Gastrocnemius medialis (tissue), 4 donors: ENCODE measurements around the gene PCCB. TPM values are rescaled to one million over a fixed set of nuclear protein-coding genes. Genes with fewer than 3 reads are reported as not detected.

Experiments used
- ATAC-seq, 2 donors: fragments of 150-250 bp; one replicate each; pipeline ENCODE4 v1.9.1; 2016
- DNase-seq, 2 donors: peaks; one replicate each; pipeline ENCODE4 v3.0.0-alpha.2; 2019
- H3K27ac ChIP-seq, 4 donors: fragments of 200-600 bp; sonication (generic); 1 replicate in 1 of 4; 2 replicates in 3 of 4; pipeline ENCODE4 v1.5.1; 2016 to 2018; ENCODE audit warnings: mild to moderate bottlenecking in 2 of 4, moderate library complexity in 1 of 4
- H3K27me3 ChIP-seq, 3 donors: fragments of 200-600 bp; sonication (generic) in 2 of 3; 1 replicate in 1 of 3; 2 replicates in 2 of 3; pipeline versions ENCODE4 v1.5.1 to v1.6.0; 2016 to 2019; ENCODE audit warnings: mild to moderate bottlenecking in 1 of 3, moderate library complexity in 1 of 3
- H3K36me3 ChIP-seq, 2 donors: fragments of 200-600 bp; sonication (generic) in 1 of 2; one replicate each; pipeline ENCODE4 v1.5.1; 2017 to 2018
- H3K4me1 ChIP-seq, 2 donors: fragments of 200-600 bp; sonication (generic) in 1 of 2; one replicate each; pipeline ENCODE4 v1.5.1; 2016 to 2017; ENCODE audit warnings: mild to moderate bottlenecking in 2 of 2
- H3K4me3 ChIP-seq, 4 donors: fragments of 200-600 bp; sonication (generic) in 3 of 4; 1 replicate in 1 of 4; 2 replicates in 3 of 4; pipeline ENCODE4 v1.5.1; 2016 to 2019; ENCODE audit warnings: mild to moderate bottlenecking in 2 of 4
- H3K9me3 ChIP-seq, 3 donors: fragments of 200-600 bp; sonication (generic) in 2 of 3; 1 replicate in 1 of 3; 2 replicates in 2 of 3; pipeline ENCODE4 v1.5.1; 2016 to 2019
- POLR2A ChIP-seq, 2 donors: fragments of 450-650 bp; IDR thresholded peaks; one replicate each; pipeline ENCODE4 v1.6.1; 2017; ENCODE audit warnings: antibody characterized with exemption in 2 of 2, mild to moderate bottlenecking in 2 of 2, moderate library complexity in 2 of 2
- in situ Hi-C, 4 donors: fragments of 200-750 bp; cut with MboI; loops; one replicate each; pipeline versions ENCODE4 v1.15.0 to v1.8.0; 2017; ENCODE audit warnings: low sequenced_read_pairs in 4 of 4
- intact Hi-C: fragments of 100-400 bp; cut with DNase I; formaldehyde crosslinking; loops from one replicate; pipeline ENCODE4 v1.15.1; 2023; ENCODE audit warnings: low total_unique reads
- total RNA-seq, 4 donors: library from RNA; depleted of rRNA; stranded (reverse); fragments of >200 nt; gene quantifications; one replicate each; pipeline versions ENCODE4 v1.1.0 to v1.2.3, GENCODE V29; 2016
- TF ChIP-seq, protein P1 (sequence below), 5 experiments: fragments of 450-650 bp in 3 of 5; fragments of 200-600 bp in 2 of 5; sonication (generic) in 2 of 5; IDR thresholded peaks in 4 of 5; conservative IDR thresholded peaks in 1 of 5; 1 replicate in 4 of 5; 2 replicates in 1 of 5; pipeline ENCODE4 v1.5.1; 2016 to 2019; ENCODE audit warnings: antibody characterized with exemption in 5 of 5, mild to moderate bottlenecking in 3 of 5, moderate library complexity in 3 of 5

Gene PCCB
- total RNA-seq, 4 donors from 2014 or later: 29.8 to 41.4 (median 37.9) TPM

DNA sequence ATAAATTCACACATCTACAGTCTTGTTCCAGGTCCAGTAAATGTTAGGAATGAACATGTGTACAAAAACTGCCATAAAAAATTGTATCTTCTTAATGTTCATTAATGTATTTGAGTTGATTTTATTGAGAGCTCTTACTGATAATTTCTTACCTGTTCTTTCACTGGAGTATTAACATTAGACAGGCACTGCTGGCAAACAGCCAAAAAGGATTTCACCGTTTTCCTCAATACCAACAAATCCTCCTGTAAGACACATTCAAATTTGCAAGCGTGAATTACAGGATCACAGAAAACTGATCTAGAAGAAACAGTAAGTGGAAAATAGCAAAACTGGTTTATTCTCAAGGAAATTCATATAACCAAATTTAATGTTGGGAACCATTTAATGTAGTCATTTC lies 127.4 kb downstream of the PCCB start:
- Histone ChIP-seq H3K4me3 (no peak overlapping the region), H3K27me3 (no peaks in the 10 kb centered on the region), H3K36me3 (peaks cover 0 to 9% of the 10 kb centered on the region in 2 donors), H3K27ac (no peak overlapping the region), H3K9me3 (no peaks in the 10 kb centered on the region), H3K4me1 (no peaks in the 10 kb centered on the region)
- in situ Hi-C loops (loop anchor here in 3 of 4 donors (25.0 kb wide), 3 partner anchors 290 to 635 kb away; no protein-coding TSS in a partner anchor), intact Hi-C loops (no loop called here)
- ATAC-seq (no peak), DNase-seq (no peak)
- no peak for TF ChIP-seq POLR2A (IDR thresholded peaks at IDR 0.05)
- TF ChIP-seq, protein P1, sequence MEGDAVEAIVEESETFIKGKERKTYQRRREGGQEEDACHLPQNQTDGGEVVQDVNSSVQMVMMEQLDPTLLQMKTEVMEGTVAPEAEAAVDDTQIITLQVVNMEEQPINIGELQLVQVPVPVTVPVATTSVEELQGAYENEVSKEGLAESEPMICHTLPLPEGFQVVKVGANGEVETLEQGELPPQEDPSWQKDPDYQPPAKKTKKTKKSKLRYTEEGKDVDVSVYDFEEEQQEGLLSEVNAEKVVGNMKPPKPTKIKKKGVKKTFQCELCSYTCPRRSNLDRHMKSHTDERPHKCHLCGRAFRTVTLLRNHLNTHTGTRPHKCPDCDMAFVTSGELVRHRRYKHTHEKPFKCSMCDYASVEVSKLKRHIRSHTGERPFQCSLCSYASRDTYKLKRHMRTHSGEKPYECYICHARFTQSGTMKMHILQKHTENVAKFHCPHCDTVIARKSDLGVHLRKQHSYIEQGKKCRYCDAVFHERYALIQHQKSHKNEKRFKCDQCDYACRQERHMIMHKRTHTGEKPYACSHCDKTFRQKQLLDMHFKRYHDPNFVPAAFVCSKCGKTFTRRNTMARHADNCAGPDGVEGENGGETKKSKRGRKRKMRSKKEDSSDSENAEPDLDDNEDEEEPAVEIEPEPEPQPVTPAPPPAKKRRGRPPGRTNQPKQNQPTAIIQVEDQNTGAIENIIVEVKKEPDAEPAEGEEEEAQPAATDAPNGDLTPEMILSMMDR (IDR thresholded peaks at IDR 0.05 in 4 of 5, conservative IDR thresholded peaks at IDR 0.05 in 1 of 5): no peak

DNA sequence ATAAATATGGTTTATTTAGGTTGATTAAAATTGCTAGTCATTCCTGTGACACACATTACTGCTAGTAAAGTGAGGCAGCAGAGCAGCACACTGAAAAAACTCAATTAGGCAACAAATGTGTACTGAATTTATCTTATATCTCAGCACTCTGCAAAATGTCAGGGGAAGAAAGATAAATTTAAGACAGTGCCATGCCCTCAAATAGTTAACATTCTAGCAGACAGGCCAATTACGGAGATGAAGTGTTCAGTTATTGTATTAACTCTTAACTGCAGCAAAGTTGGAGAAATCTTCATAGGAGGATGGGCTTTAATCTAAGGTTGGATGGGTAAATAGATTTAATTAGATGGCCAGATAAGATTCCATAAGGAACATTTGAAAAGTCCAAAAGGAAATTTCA lies 127.9 kb downstream of the PCCB start:
- no peak for DNase-seq

More for the DNA sequence above, 127.9 kb downstream of the PCCB start:
- ATAC-seq: no peak
- Histone ChIP-seq H3K9me3 (no peaks in the 10 kb centered on the region), H3K4me1 (no peaks in the 10 kb centered on the region), H3K4me3 (no peak overlapping the region), H3K36me3 (peaks cover 0 to 9% of the 10 kb centered on the region in 2 donors), H3K27me3 (no peaks in the 10 kb centered on the region), H3K27ac (no peak overlapping the region)
- TF ChIP-seq, protein P1 (IDR thresholded peaks at IDR 0.05 in 4 of 5, conservative IDR thresholded peaks at IDR 0.05 in 1 of 5): no peak
- no peak for TF ChIP-seq POLR2A (IDR thresholded peaks at IDR 0.05)
- in situ Hi-C loops: loop anchor here in 3 of 4 donors (25.0 kb wide), 3 partner anchors 291 to 634 kb away; no protein-coding TSS in a partner anchor
- intact Hi-C loops: no loop called here

Other genes with a start within 250 kb of the PCCB start
- gene MSL2, start 54.0 kb upstream of the PCCB start, total RNA-seq: 10 to 100 TPM; 18.2 to 34.7 (median 23.6) TPM